Kidney (tissue), 14 donors: Measurements from ENCODE around the gene DUSP5. TPM values are rescaled to one million over a fixed set of nuclear protein-coding genes. Genes with fewer than 3 reads are reported as not detected.

Experiments
- DNase-seq, 5 donors: peaks; one replicate each; pipeline ENCODE4 v3.0.0-alpha.2; 2013 to 2020
- FAIRE-seq: peaks from 2 replicates; lab custom pipeline; 2012; peaks lifted over from hg19 to GRCh38; lab: Jason Lieb, UNC
- H3K27ac ChIP-seq, 2 donors: one replicate each; pipeline ENCODE4 v1.7.0; 2013; ENCODE audit warnings: low read depth in 2 of 2, low read length in 2 of 2, inconsistent platforms in 1 of 2
- H3K27me3 ChIP-seq: one replicate; pipeline ENCODE4 v1.7.1; 2013; ENCODE audit warnings: low read length, inconsistent platforms; ENCODE audit not compliant: control insufficient read depth, insufficient read depth
- H3K36me3 ChIP-seq, 3 donors: one replicate each; pipeline versions ENCODE4 v1.7.0 to v1.7.1; 2013; ENCODE audit warnings: low read length in 3 of 3, control low read depth in 1 of 3, inconsistent platforms in 1 of 3; ENCODE audit not compliant: insufficient read depth in 3 of 3, control insufficient read depth in 2 of 3
- H3K4me1 ChIP-seq, 3 donors: one replicate each; pipeline versions ENCODE4 v1.7.0 to v1.7.1; 2013; ENCODE audit warnings: low read length in 3 of 3, inconsistent platforms in 1 of 3, low read depth in 1 of 3; ENCODE audit not compliant: control insufficient read depth in 2 of 3, insufficient read depth in 2 of 3
- H3K4me3 ChIP-seq, 3 donors: one replicate each; pipeline versions ENCODE4 v1.7.0 to v1.8.1; 2013; ENCODE audit warnings: low read length in 3 of 3, control low read depth in 1 of 3, inconsistent platforms in 1 of 3
- H3K9ac ChIP-seq, 3 donors: one replicate each; pipeline versions ENCODE4 v1.7.0 to v1.7.1; 2013; ENCODE audit warnings: low read length in 3 of 3, control low read depth in 1 of 3, inconsistent platforms in 1 of 3
- H3K9me3 ChIP-seq, 3 donors: one replicate each; pipeline versions ENCODE4 v1.7.0 to v1.7.1; 2013; ENCODE audit warnings: low read length in 3 of 3, control low read depth in 1 of 3, inconsistent platforms in 1 of 3; ENCODE audit not compliant: control insufficient read depth in 2 of 3, insufficient read depth in 1 of 3
- CTCF ChIP-seq: IDR thresholded peaks from 3 replicates; pipeline ENCODE4 v1.5.1; 2012; ENCODE audit warnings: mild to moderate bottlenecking, moderate library complexity, borderline replicate concordance; ENCODE audit not compliant: insufficient read depth; ENCODE audit errors: extremely low read depth
- intact Hi-C: fragments of 100-400 bp; cut with DNase I; formaldehyde crosslinking; loops from one replicate; pipeline ENCODE4 v1.11.1; 2022
- polyA plus RNA-seq: library from polyadenylated mRNA; stranded (reverse); fragments of 350-450 nt; fragmentation: Illumina TruSeq; extraction: RNeasy Lipid Tissue Mini Kit (QIAGEN cat#74804); gene quantifications from one replicate; pipeline ENCODE4 v1.2.3, GENCODE V29; 2014; ENCODE audit warnings: low read depth, low replicate concordance; ENCODE audit not compliant: insufficient read depth
- total RNA-seq: library from RNA; stranded (reverse); fragmentation: NEBNext Ultra II Directional; extraction: Animal tissue kit (Norgen Biotek cat#: 25700); gene quantifications from one replicate; pipeline ENCODE4 v1.2.1, GENCODE V29; 2021
- donor health status: control.
- donor health status: control.
- donor health status: control.
- donor health status: control.
- donor health status: control.
- donor health status: DM: yes; HTN: yes; CAD: no.
- donor health status: Normal renal cell carcinoma (clear cell type).

The DUSP5 gene
- total and polyA plus RNA-seq, 2 donors from 2014 or later = 9.0 to 23.7 TPM

DNA sequence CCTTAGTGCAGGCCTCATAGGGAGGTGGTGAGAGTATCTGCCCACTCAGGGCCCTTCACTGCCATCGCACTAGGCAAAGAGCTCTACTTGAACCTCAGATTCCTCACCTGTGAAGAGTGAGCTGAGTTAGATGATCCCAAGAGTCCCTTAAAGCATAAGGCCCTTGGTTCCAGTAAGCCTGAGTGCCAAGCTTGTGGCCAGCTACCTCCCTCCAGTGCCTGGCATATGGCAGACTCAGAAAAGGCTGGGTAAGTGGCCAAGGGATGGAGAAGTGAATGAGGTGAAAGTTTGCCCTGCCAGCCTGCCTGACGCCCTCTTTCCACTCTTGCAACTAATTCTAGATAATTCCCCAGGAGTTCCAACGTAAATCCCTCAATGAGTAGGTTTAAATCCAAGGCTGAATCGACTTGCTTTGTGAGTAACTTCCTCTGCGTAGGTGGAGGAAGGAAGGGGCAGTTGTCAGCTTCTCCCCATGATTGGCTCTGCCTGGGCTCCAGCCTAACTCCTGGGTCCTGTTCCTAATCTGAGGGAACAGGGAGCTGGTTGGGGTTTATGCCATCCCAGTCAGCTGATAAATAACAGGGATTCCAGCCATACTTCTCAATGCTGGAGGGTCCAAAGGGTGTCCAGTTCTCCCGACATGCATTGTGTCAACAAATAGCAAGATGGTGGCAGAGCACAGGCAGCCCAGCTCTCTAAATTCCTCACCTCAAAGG, 14.2 kb downstream of the DUSP5 start:
- no peak for TF ChIP-seq CTCF
- no peak overlapping the region for H3K9ac ChIP-seq
- intact Hi-C loops = no loop called here
- H3K36me3 ChIP-seq = peaks cover 0 to 5% (median 0%) of the 10 kb centered on the region in 3 donors
- DNase-seq = no peak
- H3K9me3 ChIP-seq = no peaks in the 10 kb centered on the region
- H3K27me3 ChIP-seq = no peaks in the 10 kb centered on the region
- H3K4me3 ChIP-seq = no peak overlapping the region
- no peaks in the 10 kb centered on the region for H3K4me1 ChIP-seq
- FAIRE-seq = no peak
- no peak overlapping the region for H3K27ac ChIP-seq

- H3K36me3 ChIP-seq = peaks cover 0 to 5% (median 0%) of the 10 kb centered on the region in 3 donors
- no peaks in the 10 kb centered on the region for H3K4me1 ChIP-seq
- no peaks in the 10 kb centered on the region for H3K9me3 ChIP-seq
- no peak for DNase-seq
- H3K9ac ChIP-seq = no peak overlapping the region
- H3K27ac ChIP-seq = no peak overlapping the region
- no peaks in the 10 kb centered on the region for H3K27me3 ChIP-seq
- intact Hi-C loops = no loop called here
- no peak for FAIRE-seq
- H3K4me3 ChIP-seq = no peak overlapping the region
- no peak for TF ChIP-seq CTCF
Measured at GRCh38 chr10:110512461-110513187, 14.9 kb downstream of the DUSP5 start.

DNA sequence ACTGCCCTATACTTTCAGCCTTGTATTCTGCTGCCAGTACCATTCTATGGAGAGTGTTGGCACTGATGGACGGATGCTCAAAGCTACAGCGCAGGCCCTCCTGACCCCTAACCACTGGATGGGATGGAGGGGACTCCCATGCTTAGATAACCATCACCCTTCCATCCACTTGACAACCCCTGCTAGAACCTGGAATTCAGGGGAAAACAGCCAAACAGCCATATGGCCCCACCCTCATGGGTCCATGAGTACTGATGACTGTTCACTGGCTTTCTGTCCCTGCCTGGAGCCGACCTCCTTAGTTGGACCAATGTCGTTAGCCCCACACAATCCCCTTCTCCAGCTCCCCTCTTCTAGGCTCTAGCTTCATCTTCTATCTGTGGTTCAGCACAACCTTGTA, 16.2 kb downstream of the DUSP5 start:
- Histone ChIP-seq H3K36me3 (peaks cover 0 to 5% (median 0%) of the 10 kb centered on the region in 3 donors), H3K9ac (no peak overlapping the region), H3K27me3 (no peaks in the 10 kb centered on the region), H3K9me3 (no peaks in the 10 kb centered on the region), H3K4me3 (no peak overlapping the region), H3K27ac (no peak overlapping the region), H3K4me1 (no peaks in the 10 kb centered on the region)
- TF ChIP-seq CTCF = no peak
- DNase-seq = no peak
- FAIRE-seq = no peak
- intact Hi-C loops = no loop called here
